Mesodermal cell (in vitro differentiated cells): ENCODE data around the gene MAN2A2.
"Not testable (repeated sequence)": the region's sequence is repeated elsewhere in the genome, so short reads cannot be mapped to it uniquely, and the experiment has no call there.

Experiments
- H3K27ac ChIP-seq: 2 replicates; pipeline ENCODE4 v1.7.0; 2013; ENCODE audit warnings: mild to moderate bottlenecking, low read depth, low read length, moderate library complexity; ENCODE audit not compliant: severe bottlenecking
- H3K36me3 ChIP-seq: 2 replicates; pipeline ENCODE4 v1.7.1; 2013; ENCODE audit warnings: mild to moderate bottlenecking, low read length, moderate library complexity; ENCODE audit not compliant: control insufficient read depth, insufficient read depth
- H3K4me1 ChIP-seq: one replicate; pipeline ENCODE4 v1.7.1; 2013; ENCODE audit warnings: mild to moderate bottlenecking, low read length; ENCODE audit not compliant: insufficient read depth, control insufficient read depth, poor library complexity, severe bottlenecking
- H3K4me3 ChIP-seq: 2 replicates; pipeline ENCODE4 v1.7.0; 2013; ENCODE audit warnings: low read length, control low read depth, mild to moderate bottlenecking; ENCODE audit not compliant: insufficient read depth, poor library complexity, severe bottlenecking; ENCODE audit errors: extremely low read depth
- H3K9me3 ChIP-seq: 2 replicates; pipeline ENCODE4 v1.7.1; 2013; ENCODE audit warnings: mild to moderate bottlenecking, low read length, moderate library complexity; ENCODE audit not compliant: control insufficient read depth
- WGBS, 2 experiments: methylation state at CpG; one replicate each; pipeline ENCODE4 v1.1.5; 2013; ENCODE audit warnings: missing lambda C conversion rate in 2 of 2; ENCODE audit not compliant: insufficient coverage in 2 of 2; 5-methylcytosine and 5-hydroxymethylcytosine counted together

MAN2A2 gene

GRCh38 chr15:90914305-90915080, 11.4 kb downstream of the MAN2A2 start:
- WGBS, 2 experiments, result 92 to 94% methylated on average over 18 to 20 of the region's 22 CpGs
- Histone ChIP-seq H3K9me3 (no peaks in the 10 kb centered on the region), H3K4me3 (no peak overlapping the region), H3K4me1 (peaks cover 10% of the 10 kb centered on the region), H3K27ac (no peak overlapping the region), H3K36me3 (peaks cover 43% of the 10 kb centered on the region)

GRCh38 chr15:90915216-90915807, 12.2 kb downstream of the MAN2A2 start:
- peak overlapping the region; percentile 1 for H3K27ac ChIP-seq
- H3K9me3 ChIP-seq, result no peaks in the 10 kb centered on the region
- no peak overlapping the region for H3K4me3 ChIP-seq
- peaks cover 10% of the 10 kb centered on the region for H3K4me1 ChIP-seq
- WGBS, 2 experiments, result 91 to 97% methylated on average over 4 to 6 of the region's 7 CpGs
- peaks cover 51% of the 10 kb centered on the region for H3K36me3 ChIP-seq

- no peak overlapping the region for H3K4me3 ChIP-seq
- H3K36me3 ChIP-seq, result peaks cover 52% of the 10 kb centered on the region
- WGBS, 2 experiments, result 80% methylated on average over 13 to 24 of the region's 25 CpGs
- H3K9me3 ChIP-seq, result no peaks in the 10 kb centered on the region
- peak overlapping the region; percentile 1 for H3K27ac ChIP-seq
- peaks cover 10% of the 10 kb centered on the region for H3K4me1 ChIP-seq
Measured at GRCh38 chr15:90915808-90916440, 12.8 kb downstream of the MAN2A2 start.

- H3K27ac ChIP-seq, result no peak overlapping the region
- H3K4me1 ChIP-seq, result peaks cover 10% of the 10 kb centered on the region
- no peaks in the 10 kb centered on the region for H3K9me3 ChIP-seq
- peaks cover 53% of the 10 kb centered on the region for H3K36me3 ChIP-seq
- no peak overlapping the region for H3K4me3 ChIP-seq
- WGBS, 2 experiments, result 92% methylated on average over 10 to 11 of the region's 11 CpGs
Measured at GRCh38 chr15:90916461-90916860, 13.4 kb downstream of the MAN2A2 start.

GRCh38 chr15:90917569-90917968, 14.5 kb downstream of the MAN2A2 start:
- peaks cover 43% of the 10 kb centered on the region for H3K36me3 ChIP-seq
- 90 to 97% methylated on average over 10 to 12 of the region's 12 CpGs for WGBS, 2 experiments
- no peak overlapping the region for H3K27ac ChIP-seq

GRCh38 chr15:90918034-90918788, 15.1 kb downstream of the MAN2A2 start:
- peaks cover 10% of the 10 kb centered on the region for H3K4me1 ChIP-seq

More at GRCh38 chr15:90917569-90917968, 14.5 kb downstream of the MAN2A2 start:
- Histone ChIP-seq H3K9me3 (no peaks in the 10 kb centered on the region), H3K4me3 (no peak overlapping the region), H3K4me1 (peaks cover 10% of the 10 kb centered on the region)

GRCh38 chr15:90918835-90919234, 15.7 kb downstream of the MAN2A2 start:
- Histone ChIP-seq H3K36me3 (peaks cover 30% of the 10 kb centered on the region), H3K9me3 (no peaks in the 10 kb centered on the region), H3K4me3 (no peak overlapping the region), H3K27ac (no peak overlapping the region), H3K4me1 (peaks cover 10% of the 10 kb centered on the region)
- WGBS, 2 experiments, result 96 to 98% methylated on average over 6 of the region's 6 CpGs

More at GRCh38 chr15:90918034-90918788, 15.1 kb downstream of the MAN2A2 start:
- 95 to 98% methylated on average over 15 to 23 of the region's 23 CpGs for WGBS, 2 experiments
- Histone ChIP-seq H3K9me3 (no peaks in the 10 kb centered on the region), H3K36me3 (peaks cover 37% of the 10 kb centered on the region), H3K27ac (no peak overlapping the region), H3K4me3 (no peak overlapping the region)

GRCh38 chr15:90921887-90922286, 18.8 kb downstream of the MAN2A2 start:
- Histone ChIP-seq H3K9me3 (no peaks in the 10 kb centered on the region), H3K4me3 (no peak overlapping the region), H3K27ac (no peak overlapping the region), H3K36me3 (peaks cover 30% of the 10 kb centered on the region), H3K4me1 (no peaks in the 10 kb centered on the region)
- WGBS, 2 experiments, result 100% methylated on average over 1 of the region's 4 CpGs; no CpG with 5 or more reads in 1 of the 2 experiments

GRCh38 chr15:90922712-90923322, 19.7 kb downstream of the MAN2A2 start:
- peaks cover 30% of the 10 kb centered on the region for H3K36me3 ChIP-seq
- H3K4me3 ChIP-seq, H3K27ac ChIP-seq, H3K9me3 ChIP-seq, H3K4me1 ChIP-seq: not testable (repeated sequence)
- 90 to 96% methylated on average over 4 to 5 of the region's 7 CpGs for WGBS, 2 experiments

GRCh38 chr15:90924375-90924774, 21.3 kb downstream of the MAN2A2 start:
- Histone ChIP-seq H3K36me3 (peaks cover 18% of the 10 kb centered on the region), H3K4me1 (no peaks in the 10 kb centered on the region), H3K9me3 (no peaks in the 10 kb centered on the region), H3K4me3 (no peak overlapping the region), H3K27ac (no peak overlapping the region)
- 92 to 98% methylated on average over 4 of the region's 5 CpGs for WGBS, 2 experiments
